Fibroblast of peridontal ligament (primary cell): ENCODE data around the gene CRYL1.
"Not testable (repeated sequence)": the region's sequence is repeated elsewhere in the genome, so short reads cannot be mapped to it uniquely, and the experiment has no call there.

Experiments
- DNase-seq: peaks from one replicate; pipeline ENCODE4 v3.0.0-alpha.2; 2010; ENCODE audit errors: extremely low read depth

CRYL1 gene

GRCh38 chr13:20456737-20457136 lies 68.9 kb downstream of the CRYL1 start:
- DNase-seq = no peak

- DNase-seq = no peak
Observed at GRCh38 chr13:20451397-20451796, 74.3 kb downstream of the CRYL1 start.

- no peak for DNase-seq
Observed at GRCh38 chr13:20448470-20448869, 77.2 kb downstream of the CRYL1 start.

GRCh38 chr13:20446900-20447299 lies 78.8 kb downstream of the CRYL1 start:
- no peak for DNase-seq

GRCh38 chr13:20446405-20446804 lies 79.3 kb downstream of the CRYL1 start:
- no peak for DNase-seq

GRCh38 chr13:20442798-20443381 lies 82.8 kb downstream of the CRYL1 start:
- DNase-seq = no peak

GRCh38 chr13:20442375-20442774 lies 83.3 kb downstream of the CRYL1 start:
- no peak for DNase-seq

- DNase-seq = peak; percentile 10
Observed at GRCh38 chr13:20441879-20442278, 83.8 kb downstream of the CRYL1 start.

GRCh38 chr13:20441056-20441455 lies 84.6 kb downstream of the CRYL1 start:
- DNase-seq = no peak

GRCh38 chr13:20439261-20439660 lies 86.4 kb downstream of the CRYL1 start:
- DNase-seq = no peak

GRCh38 chr13:20438801-20439200 lies 86.9 kb downstream of the CRYL1 start:
- DNase-seq = no peak

GRCh38 chr13:20436505-20436904 lies 89.2 kb downstream of the CRYL1 start:
- DNase-seq = no peak

- no peak for DNase-seq
Observed at GRCh38 chr13:20435616-20436368, 89.9 kb downstream of the CRYL1 start.

- not testable (repeated sequence) for DNase-seq
Observed at GRCh38 chr13:20434210-20434609, 91.4 kb downstream of the CRYL1 start.

- DNase-seq = no peak
Observed at GRCh38 chr13:20431687-20432384, 93.8 kb downstream of the CRYL1 start.

GRCh38 chr13:20431080-20431479 lies 94.6 kb downstream of the CRYL1 start:
- no peak for DNase-seq

GRCh38 chr13:20430296-20430695 lies 95.4 kb downstream of the CRYL1 start:
- DNase-seq = no peak

- no peak for DNase-seq
Observed at GRCh38 chr13:20429682-20430081, 96.0 kb downstream of the CRYL1 start.

GRCh38 chr13:20428666-20429644 lies 96.7 kb downstream of the CRYL1 start:
- peak; percentile 13 for DNase-seq

- DNase-seq = no peak
Observed at GRCh38 chr13:20426766-20427448, 98.8 kb downstream of the CRYL1 start.

- no peak for DNase-seq
Observed at GRCh38 chr13:20425819-20426219, 99.8 kb downstream of the CRYL1 start.
